Activated B cell treated with CpG ODN at 0.5 μM for 24 hours (primary cell): Measurements from ENCODE around the gene GBF1. TPM values are rescaled to one million over a fixed set of nuclear protein-coding genes. Genes with fewer than 3 reads are reported as not detected.

ENCODE experiments used
- ATAC-seq: fragments of 200-7000 bp; cut with Tn5 transposase; one replicate; pipeline ENCODE4 v1.10.0; 2021; ENCODE audit warnings: low read depth, mild to moderate bottlenecking, moderate library complexity
- CTCF ChIA-PET: fragments of 350-600 bp; sonication (Branson Sonifier 250); formaldehyde crosslinking; loops from one replicate; lab custom pipeline; 2021; ENCODE audit warnings: antibody characterized with exemption; lab: Charles Lee
- POLR2A ChIA-PET: fragments of 350-600 bp; sonication (Branson Sonifier 250); formaldehyde crosslinking; loops from one replicate; lab custom pipeline; 2021; ENCODE audit warnings: antibody characterized with exemption; lab: Charles Lee
- DNase-seq: peaks from one replicate; pipeline ENCODE4 v3.0.0; 2022
- H3K27ac Mint-ChIP-seq: one replicate; pipeline ENCODE4 v1.8.0; 2020; ENCODE audit warnings: mixed read lengths
- H3K27me3 Mint-ChIP-seq: one replicate; pipeline ENCODE4 v1.8.0; 2021; ENCODE audit warnings: mixed read lengths
- H3K36me3 Mint-ChIP-seq: one replicate; pipeline ENCODE4 v1.8.0; 2021; ENCODE audit warnings: low read depth, mixed read lengths
- H3K4me1 Mint-ChIP-seq: one replicate; pipeline ENCODE4 v1.8.0; 2021; ENCODE audit warnings: mixed read lengths
- H3K4me3 Mint-ChIP-seq: one replicate; pipeline ENCODE4 v1.8.0; 2020; ENCODE audit warnings: mild to moderate bottlenecking, mixed read lengths
- H3K9me3 Mint-ChIP-seq: one replicate; pipeline ENCODE4 v1.8.0; 2020; ENCODE audit warnings: mixed read lengths
- intact Hi-C: fragments of 100-400 bp; cut with micrococcal nuclease; formaldehyde crosslinking; loops from one replicate; pipeline ENCODE4 v1.15.1; 2024
- total RNA-seq: library from RNA; stranded (reverse); gene quantifications from 2 replicates; pipeline ENCODE4 v1.2.3, GENCODE V29; 2022
- TF ChIP-seq, protein P1 (sequence below): fragments of 200-600 bp; IDR thresholded peaks from one replicate; pipeline ENCODE4 v1.8.0; 2022; ENCODE audit warnings: antibody characterized with exemption, mild to moderate bottlenecking

Gene GBF1, protein sequence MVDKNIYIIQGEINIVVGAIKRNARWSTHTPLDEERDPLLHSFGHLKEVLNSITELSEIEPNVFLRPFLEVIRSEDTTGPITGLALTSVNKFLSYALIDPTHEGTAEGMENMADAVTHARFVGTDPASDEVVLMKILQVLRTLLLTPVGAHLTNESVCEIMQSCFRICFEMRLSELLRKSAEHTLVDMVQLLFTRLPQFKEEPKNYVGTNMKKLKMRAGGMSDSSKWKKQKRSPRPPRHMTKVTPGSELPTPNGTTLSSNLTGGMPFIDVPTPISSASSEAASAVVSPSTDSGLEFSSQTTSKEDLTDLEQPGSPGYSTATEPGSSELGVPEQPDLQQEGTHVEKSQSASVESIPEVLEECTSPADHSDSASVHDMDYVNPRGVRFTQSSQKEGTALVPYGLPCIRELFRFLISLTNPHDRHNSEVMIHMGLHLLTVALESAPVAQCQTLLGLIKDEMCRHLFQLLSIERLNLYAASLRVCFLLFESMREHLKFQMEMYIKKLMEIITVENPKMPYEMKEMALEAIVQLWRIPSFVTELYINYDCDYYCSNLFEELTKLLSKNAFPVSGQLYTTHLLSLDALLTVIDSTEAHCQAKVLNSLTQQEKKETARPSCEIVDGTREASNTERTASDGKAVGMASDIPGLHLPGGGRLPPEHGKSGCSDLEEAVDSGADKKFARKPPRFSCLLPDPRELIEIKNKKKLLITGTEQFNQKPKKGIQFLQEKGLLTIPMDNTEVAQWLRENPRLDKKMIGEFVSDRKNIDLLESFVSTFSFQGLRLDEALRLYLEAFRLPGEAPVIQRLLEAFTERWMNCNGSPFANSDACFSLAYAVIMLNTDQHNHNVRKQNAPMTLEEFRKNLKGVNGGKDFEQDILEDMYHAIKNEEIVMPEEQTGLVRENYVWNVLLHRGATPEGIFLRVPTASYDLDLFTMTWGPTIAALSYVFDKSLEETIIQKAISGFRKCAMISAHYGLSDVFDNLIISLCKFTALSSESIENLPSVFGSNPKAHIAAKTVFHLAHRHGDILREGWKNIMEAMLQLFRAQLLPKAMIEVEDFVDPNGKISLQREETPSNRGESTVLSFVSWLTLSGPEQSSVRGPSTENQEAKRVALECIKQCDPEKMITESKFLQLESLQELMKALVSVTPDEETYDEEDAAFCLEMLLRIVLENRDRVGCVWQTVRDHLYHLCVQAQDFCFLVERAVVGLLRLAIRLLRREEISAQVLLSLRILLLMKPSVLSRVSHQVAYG (N-terminal part only)
- 40.8 and 44.3 TPM in 2 replicates for total RNA-seq

DNA sequence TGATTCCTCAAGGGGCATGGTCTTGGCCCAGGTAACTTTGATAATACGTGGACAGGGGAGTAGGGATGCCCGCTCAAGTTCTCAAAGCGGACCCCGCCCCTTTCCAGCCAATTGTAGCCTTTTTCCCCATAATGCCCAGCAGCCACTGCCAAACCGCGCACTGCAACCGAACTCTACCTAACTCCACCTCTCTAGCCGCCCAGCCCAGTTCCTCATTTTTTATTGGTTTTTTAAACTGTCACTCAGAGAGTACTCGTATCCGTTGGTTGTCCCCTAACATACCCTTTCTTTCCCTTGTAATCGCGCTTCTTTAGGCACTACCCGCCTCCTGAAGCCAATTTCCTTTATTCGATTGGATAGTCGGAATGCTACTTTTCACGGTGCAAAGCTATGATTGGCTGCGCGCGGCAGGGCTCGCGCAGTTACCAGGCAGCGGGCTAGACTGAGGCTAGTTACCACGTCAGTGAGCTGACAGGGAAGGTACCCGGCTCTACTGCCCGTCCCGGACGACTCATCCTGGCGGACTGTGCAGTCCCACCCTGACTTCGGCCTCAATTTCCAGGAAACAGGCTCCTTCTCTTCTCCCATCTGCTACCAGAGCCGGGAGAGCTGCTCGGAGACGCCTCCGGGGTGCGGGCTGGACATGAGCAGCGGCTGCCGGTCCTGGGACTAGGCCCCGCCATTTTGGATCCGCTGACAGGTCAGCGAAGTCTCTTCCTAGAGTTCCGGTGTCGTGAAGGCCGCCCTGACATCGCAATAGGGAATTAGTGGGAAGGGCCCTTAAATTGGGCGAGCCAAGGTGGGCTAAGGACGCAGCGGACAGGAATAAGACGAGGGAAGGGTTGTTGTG is at the start of gene GBF1:
TSS of gene GBF1 (plus strand) at position 451 of the 850 bp plus-strand sequence. CDS start 13,407 bp downstream, outside the sequence.
- peaks cover 22% of the 10 kb centered on the region for H3K27me3 Mint-ChIP-seq
- DNase-seq = peak; percentile 76
- peaks cover 58% of the 10 kb centered on the region for H3K4me1 Mint-ChIP-seq
- ChIA-PET CTCF (interaction anchor here (0.6 to 7.5 kb wide), 4 partner anchors 14 to 1123 kb away, joined by 3 to 50 read pairs (median 3); no protein-coding TSS in a partner anchor), POLR2A (interaction anchor here (0.5 to 2.5 kb wide), 13 partner anchors 9 to 891 kb away, joined by 3 to 21 read pairs (median 4); partner anchors contain the start of genes ACTR1A and NFKB2)
- TF ChIP-seq, protein P1, sequence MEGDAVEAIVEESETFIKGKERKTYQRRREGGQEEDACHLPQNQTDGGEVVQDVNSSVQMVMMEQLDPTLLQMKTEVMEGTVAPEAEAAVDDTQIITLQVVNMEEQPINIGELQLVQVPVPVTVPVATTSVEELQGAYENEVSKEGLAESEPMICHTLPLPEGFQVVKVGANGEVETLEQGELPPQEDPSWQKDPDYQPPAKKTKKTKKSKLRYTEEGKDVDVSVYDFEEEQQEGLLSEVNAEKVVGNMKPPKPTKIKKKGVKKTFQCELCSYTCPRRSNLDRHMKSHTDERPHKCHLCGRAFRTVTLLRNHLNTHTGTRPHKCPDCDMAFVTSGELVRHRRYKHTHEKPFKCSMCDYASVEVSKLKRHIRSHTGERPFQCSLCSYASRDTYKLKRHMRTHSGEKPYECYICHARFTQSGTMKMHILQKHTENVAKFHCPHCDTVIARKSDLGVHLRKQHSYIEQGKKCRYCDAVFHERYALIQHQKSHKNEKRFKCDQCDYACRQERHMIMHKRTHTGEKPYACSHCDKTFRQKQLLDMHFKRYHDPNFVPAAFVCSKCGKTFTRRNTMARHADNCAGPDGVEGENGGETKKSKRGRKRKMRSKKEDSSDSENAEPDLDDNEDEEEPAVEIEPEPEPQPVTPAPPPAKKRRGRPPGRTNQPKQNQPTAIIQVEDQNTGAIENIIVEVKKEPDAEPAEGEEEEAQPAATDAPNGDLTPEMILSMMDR = no peak
- H3K9me3 Mint-ChIP-seq = no peaks in the 10 kb centered on the region
- H3K27ac Mint-ChIP-seq = peak within 1 kb of the TSS; percentile 91
- ATAC-seq = peak; percentile 88
- intact Hi-C loops = loop anchor here (1.0 to 10.0 kb wide), 9 partner anchors 16 to 1122 kb away; partner anchors contain the start of genes ACTR1A, BTRC, CUEDC2 and FBXL15
- H3K4me3 Mint-ChIP-seq = peak within 1 kb of the TSS; percentile 98
- peaks cover 16% of the 10 kb centered on the region for H3K36me3 Mint-ChIP-seq

DNA sequence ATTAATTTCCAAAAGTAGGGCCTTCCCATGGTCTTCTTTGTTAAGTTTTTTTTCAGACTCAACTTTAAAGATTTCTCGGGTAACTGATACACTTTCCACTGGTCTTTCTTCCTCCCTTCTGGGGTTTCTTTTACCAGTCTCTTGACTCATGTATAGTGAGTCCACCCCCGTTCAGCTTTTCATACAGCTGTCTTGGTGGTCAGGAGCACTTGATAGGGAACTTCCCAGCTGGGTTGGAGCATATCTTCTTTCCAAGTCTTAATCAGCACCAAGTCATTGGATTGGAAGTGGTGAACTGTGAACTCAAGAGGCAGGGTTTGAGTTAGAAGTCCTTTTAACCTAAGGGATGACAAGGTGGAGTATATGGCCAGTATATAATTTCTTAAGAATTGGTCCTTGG is 48.4 kb upstream of the GBF1 start:
- Mint-ChIP-seq H3K27me3 (peaks cover 3% of the 10 kb centered on the region), H3K4me3 (no peak overlapping the region), H3K27ac (no peak overlapping the region), H3K36me3 (no peaks in the 10 kb centered on the region), H3K9me3 (peaks cover 3% of the 10 kb centered on the region), H3K4me1 (peaks cover 3% of the 10 kb centered on the region)
- ATAC-seq = no peak
- TF ChIP-seq, protein P1 = no peak
- ChIA-PET CTCF (no interaction called here), POLR2A (no interaction called here)
- no peak for DNase-seq
- intact Hi-C loops = no loop called here

DNA sequence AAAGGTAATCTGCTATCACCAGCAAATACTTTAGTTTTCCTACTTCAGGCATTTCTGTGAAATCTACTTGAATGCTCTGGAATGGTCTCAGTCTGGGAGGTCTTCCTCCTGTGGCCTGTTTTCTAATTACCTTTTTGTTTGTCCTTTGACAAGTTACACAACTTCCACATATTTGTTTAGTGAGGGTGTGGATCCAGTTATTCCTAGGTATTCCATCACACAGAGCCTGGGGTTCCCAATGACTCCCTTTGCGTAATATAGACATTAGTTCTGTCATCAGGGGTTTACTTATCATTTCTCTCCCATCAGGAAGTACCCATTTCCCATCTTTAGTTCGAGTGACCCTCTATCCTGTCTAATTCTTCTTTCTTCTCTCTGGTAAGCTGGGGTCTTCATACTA is 47.3 kb upstream of the GBF1 start:
- CTCF ChIA-PET = no interaction called here
- H3K9me3 Mint-ChIP-seq = no peaks in the 10 kb centered on the region
- H3K36me3 Mint-ChIP-seq = no peaks in the 10 kb centered on the region
- H3K27ac Mint-ChIP-seq = no peak overlapping the region
- DNase-seq (no peak), ATAC-seq (no peak)
- H3K27me3 Mint-ChIP-seq = peaks cover 3% of the 10 kb centered on the region
- no peak overlapping the region for H3K4me3 Mint-ChIP-seq
- POLR2A ChIA-PET = no interaction called here
- H3K4me1 Mint-ChIP-seq = peaks cover 7% of the 10 kb centered on the region
- intact Hi-C loops = no loop called here
- TF ChIP-seq, protein P1 = no peak

DNA sequence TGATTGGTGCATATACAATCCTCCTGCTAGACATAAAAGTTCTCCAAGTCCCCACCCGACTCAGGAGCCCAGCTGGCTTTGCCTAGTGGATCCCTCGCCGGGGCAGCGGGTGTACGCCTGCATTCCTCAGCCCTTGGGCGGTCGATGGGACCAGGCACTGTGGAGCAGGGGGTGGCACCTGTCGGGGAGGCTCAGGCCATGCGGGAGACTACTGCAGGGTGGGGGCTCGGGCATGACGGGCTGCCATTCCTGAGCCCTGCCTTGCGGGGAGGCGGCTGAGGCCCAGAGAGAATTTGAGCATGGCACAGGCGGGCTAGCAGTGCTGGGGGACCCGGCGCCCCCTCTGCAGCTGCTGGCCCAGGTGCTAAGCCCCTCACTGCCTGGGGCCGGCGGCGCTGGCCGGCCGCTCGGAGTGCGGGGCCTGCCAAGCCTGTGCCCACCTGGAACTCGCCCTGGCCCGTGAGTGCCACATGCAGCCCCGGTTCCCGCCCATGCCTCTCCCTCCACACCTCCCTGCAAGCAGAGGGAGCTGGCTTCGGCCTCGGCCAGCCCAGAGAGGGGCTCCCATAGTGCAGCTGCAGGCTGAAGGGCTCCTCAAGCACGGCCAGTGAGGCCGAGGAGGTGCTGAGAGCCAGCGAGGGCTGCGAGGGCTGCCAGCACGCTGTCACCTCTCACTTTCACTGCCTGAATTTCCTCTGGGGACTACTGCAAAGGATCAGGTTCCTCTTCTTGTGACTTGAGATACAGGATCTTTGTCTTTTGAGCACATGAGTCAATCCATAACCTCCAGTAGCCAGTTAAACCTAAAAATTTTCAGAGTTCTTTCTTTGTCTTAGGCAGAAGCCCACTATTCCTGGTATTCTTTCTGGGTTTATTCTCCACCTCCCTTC is 44.3 kb upstream of the GBF1 start:
- POLR2A ChIA-PET = interaction anchor here (0.6 kb wide), 1 partner anchor 204 kb away, joined by 3 read pairs; no protein-coding TSS in a partner anchor
- TF ChIP-seq, protein P1 = no peak
- H3K27me3 Mint-ChIP-seq = peaks cover 2% of the 10 kb centered on the region
- intact Hi-C loops = no loop called here
- H3K36me3 Mint-ChIP-seq = no peaks in the 10 kb centered on the region
- CTCF ChIA-PET = no interaction called here
- no peak overlapping the region for H3K4me3 Mint-ChIP-seq
- ATAC-seq (peak; percentile 71), DNase-seq (no peak)
- peaks cover 3% of the 10 kb centered on the region for H3K9me3 Mint-ChIP-seq
- peaks cover 7% of the 10 kb centered on the region for H3K4me1 Mint-ChIP-seq
- no peak overlapping the region for H3K27ac Mint-ChIP-seq
